ENCODE results near the gene PNPLA8. TPM values are rescaled to one million over a fixed set of nuclear protein-coding genes. Genes with fewer than 3 reads are reported as not detected.
"Not testable (repeated sequence)": the region's sequence is repeated elsewhere in the genome, so short reads cannot be mapped to it uniquely, and the experiment has no call there.

Gene PNPLA8
- total RNA-seq, 1 experiment from 2014 or later: 19.5 TPM

- intact Hi-C loops (cut with micrococcal nuclease): no loop called here
- no peaks in the 10 kb centered on the region for H3K9me3 ChIP-seq (ENCODE audit: low read length)
- no peak for ATAC-seq
- ChIA-PET POLR2A (ENCODE audit: unreplicated experiment) (no interaction called here), CTCF (interaction anchor here (0.7 kb wide), 1 partner anchor 360 kb away, joined by 4 read pairs; no protein-coding TSS in a partner anchor)
- BruUV-seq (replicated peaks): no TSS peak
- no peak overlapping the region for H3K4me2 ChIP-seq (ENCODE audit: low read length)
- no peaks in the 10 kb centered on the region for H3K4me1 ChIP-seq (ENCODE audit: insufficient read depth, low read length)
- H4K20me1 ChIP-seq (ENCODE audit: low read length): no peaks in the 10 kb centered on the region; the same call in 1 of the 2 replicates
- DNase-seq: no peak
- no peak overlapping the region for H2AFZ ChIP-seq (ENCODE audit: low read length)
- 0 out of 2 replicates have a peak, but pooled peaks cover 4% of the 10 kb centered on the region for H3K79me2 ChIP-seq (ENCODE audit: low read length)
- H3K36me3 ChIP-seq (ENCODE audit: low read depth, low read length): peaks cover 12% of the 10 kb centered on the region
- H3K9ac ChIP-seq (ENCODE audit: low read length): no peak overlapping the region
- no peak for TF ChIP-seq EZH2phosphoT487 (IDR thresholded peaks at IDR 0.05; ENCODE audit: borderline replicate concordance, low read length)
- TF ChIP-seq EZH2 (IDR thresholded peaks at IDR 0.05; ENCODE audit: low read length, unreplicated experiment): no peak
- TF ChIP-seq, protein P1, sequence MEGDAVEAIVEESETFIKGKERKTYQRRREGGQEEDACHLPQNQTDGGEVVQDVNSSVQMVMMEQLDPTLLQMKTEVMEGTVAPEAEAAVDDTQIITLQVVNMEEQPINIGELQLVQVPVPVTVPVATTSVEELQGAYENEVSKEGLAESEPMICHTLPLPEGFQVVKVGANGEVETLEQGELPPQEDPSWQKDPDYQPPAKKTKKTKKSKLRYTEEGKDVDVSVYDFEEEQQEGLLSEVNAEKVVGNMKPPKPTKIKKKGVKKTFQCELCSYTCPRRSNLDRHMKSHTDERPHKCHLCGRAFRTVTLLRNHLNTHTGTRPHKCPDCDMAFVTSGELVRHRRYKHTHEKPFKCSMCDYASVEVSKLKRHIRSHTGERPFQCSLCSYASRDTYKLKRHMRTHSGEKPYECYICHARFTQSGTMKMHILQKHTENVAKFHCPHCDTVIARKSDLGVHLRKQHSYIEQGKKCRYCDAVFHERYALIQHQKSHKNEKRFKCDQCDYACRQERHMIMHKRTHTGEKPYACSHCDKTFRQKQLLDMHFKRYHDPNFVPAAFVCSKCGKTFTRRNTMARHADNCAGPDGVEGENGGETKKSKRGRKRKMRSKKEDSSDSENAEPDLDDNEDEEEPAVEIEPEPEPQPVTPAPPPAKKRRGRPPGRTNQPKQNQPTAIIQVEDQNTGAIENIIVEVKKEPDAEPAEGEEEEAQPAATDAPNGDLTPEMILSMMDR (conservative IDR thresholded peaks at IDR 0.05; ENCODE audit: low read depth, low read length): no peak
- no peaks in the 10 kb centered on the region for H3F3A ChIP-seq (ENCODE audit: low read length, unreplicated experiment)
- H3K27me3 ChIP-seq (ENCODE audit: low read length): no peaks in the 10 kb centered on the region
- H3K9me2 ChIP-seq (replicated peaks; ENCODE audit: low read length): no peaks in the 10 kb centered on the region
- no peak overlapping the region for H3K4me3 ChIP-seq (ENCODE audit: low read length)
- no peak overlapping the region for H3K27ac ChIP-seq (ENCODE audit: low read length)
Observed at GRCh38 chr7:108515630-108516029, 10.3 kb downstream of the PNPLA8 start.

DNA sequence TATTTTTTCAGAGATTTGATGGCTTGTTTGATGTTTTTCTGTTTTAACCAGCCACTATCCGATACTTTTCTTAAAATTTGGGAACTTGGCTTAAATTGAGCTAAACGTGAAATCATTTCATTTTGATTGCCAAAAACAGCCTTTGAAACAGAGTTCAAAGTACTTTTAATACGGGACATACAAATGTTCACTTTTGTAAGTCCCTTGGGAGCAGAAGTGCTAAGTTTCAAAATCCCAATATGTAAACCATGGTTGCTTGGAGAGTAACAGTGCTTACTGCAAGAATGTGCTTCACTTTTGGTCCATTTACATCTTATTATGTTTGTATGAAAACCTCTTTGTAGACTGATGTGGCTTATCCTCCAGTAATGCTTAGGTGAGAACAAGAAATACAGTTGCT is 10.9 kb downstream of the PNPLA8 start:
- ChIA-PET POLR2A (ENCODE audit: unreplicated experiment) (no interaction called here), CTCF (interaction anchor here (0.7 kb wide), 1 partner anchor 359 kb away, joined by 4 read pairs; no protein-coding TSS in a partner anchor)
- Histone ChIP-seq H2AFZ (ENCODE audit: low read length) (no peak overlapping the region), H3K27ac (ENCODE audit: low read length) (no peak overlapping the region), H3K79me2 (ENCODE audit: low read length) (0 out of 2 replicates have a peak, but pooled peaks cover under 1% of the 10 kb centered on the region), H3K4me1 (ENCODE audit: insufficient read depth, low read length) (no peaks in the 10 kb centered on the region), H3K4me3 (ENCODE audit: low read length) (no peak overlapping the region), H3K9me3 (ENCODE audit: low read length) (no peaks in the 10 kb centered on the region), H3K4me2 (ENCODE audit: low read length) (no peak overlapping the region), H4K20me1 (ENCODE audit: low read length) (no peaks in the 10 kb centered on the region), H3K9ac (ENCODE audit: low read length) (no peak overlapping the region), H3K9me2 (replicated peaks; ENCODE audit: low read length) (no peaks in the 10 kb centered on the region), H3F3A (ENCODE audit: low read length, unreplicated experiment) (no peaks in the 10 kb centered on the region), H3K36me3 (ENCODE audit: low read depth, low read length) (peaks cover 12% of the 10 kb centered on the region), H3K27me3 (ENCODE audit: low read length) (no peaks in the 10 kb centered on the region)
- TF ChIP-seq EZH2phosphoT487 (IDR thresholded peaks at IDR 0.05; ENCODE audit: borderline replicate concordance, low read length): no peak
- TF ChIP-seq, protein P1 (conservative IDR thresholded peaks at IDR 0.05; ENCODE audit: low read depth, low read length): no peak
- no peak for TF ChIP-seq EZH2 (IDR thresholded peaks at IDR 0.05; ENCODE audit: low read length, unreplicated experiment)
- DNase-seq (no peak), ATAC-seq (no peak)
- intact Hi-C loops (cut with micrococcal nuclease): no loop called here
- BruUV-seq (replicated peaks): no TSS peak

GRCh38 chr7:108511939-108512338 is 14.0 kb downstream of the PNPLA8 start:
- DNase-seq: no peak
- no peaks in the 10 kb centered on the region for H3K4me1 ChIP-seq (ENCODE audit: insufficient read depth, low read length)
- H3K4me2 ChIP-seq (ENCODE audit: low read length): no peak overlapping the region
- ChIA-PET CTCF (no interaction called here), POLR2A (ENCODE audit: unreplicated experiment) (no interaction called here)
- no peaks in the 10 kb centered on the region for H3K9me2 ChIP-seq (replicated peaks; ENCODE audit: low read length)
- no peak overlapping the region for H3K4me3 ChIP-seq (ENCODE audit: low read length)
- ATAC-seq: no peak
- no peaks in the 10 kb centered on the region for H3K79me2 ChIP-seq (ENCODE audit: low read length)
- H3K27me3 ChIP-seq (ENCODE audit: low read length): no peaks in the 10 kb centered on the region
- no peaks in the 10 kb centered on the region for H3F3A ChIP-seq (ENCODE audit: low read length, unreplicated experiment)
- H2AFZ ChIP-seq (ENCODE audit: low read length): no peak overlapping the region
- no peak for TF ChIP-seq EZH2 (IDR thresholded peaks at IDR 0.05; ENCODE audit: low read length, unreplicated experiment)
- TF ChIP-seq, protein P1 (conservative IDR thresholded peaks at IDR 0.05; ENCODE audit: low read depth, low read length): no peak
- TF ChIP-seq EZH2phosphoT487 (IDR thresholded peaks at IDR 0.05; ENCODE audit: borderline replicate concordance, low read length): no peak
- no peaks in the 10 kb centered on the region for H4K20me1 ChIP-seq (ENCODE audit: low read length)
- no TSS peak for BruUV-seq (replicated peaks)
- no peaks in the 10 kb centered on the region for H3K9me3 ChIP-seq (ENCODE audit: low read length)
- H3K27ac ChIP-seq (ENCODE audit: low read length): no peak overlapping the region
- intact Hi-C loops (cut with micrococcal nuclease): no loop called here
- H3K9ac ChIP-seq (ENCODE audit: low read length): no peak overlapping the region
- H3K36me3 ChIP-seq (ENCODE audit: low read depth, low read length): peaks cover 8% of the 10 kb centered on the region; the same call in 1 of the 2 replicates

- ATAC-seq: not testable (repeated sequence)
Observed at GRCh38 chr7:108504576-108504975, 21.4 kb downstream of the PNPLA8 start.

More at GRCh38 chr7:108504576-108504975, 21.4 kb downstream of the PNPLA8 start:
- H3K79me2 ChIP-seq (ENCODE audit: low read length); H4K20me1 ChIP-seq (ENCODE audit: low read length); H3K9ac ChIP-seq (ENCODE audit: low read length); H3K4me2 ChIP-seq (ENCODE audit: low read length); DNase-seq; intact Hi-C loops (cut with micrococcal nuclease); BruUV-seq (replicated peaks); H3K9me2 ChIP-seq (replicated peaks; ENCODE audit: low read length); H3K27me3 ChIP-seq (ENCODE audit: low read length); POLR2A ChIA-PET (ENCODE audit: unreplicated experiment); H3F3A ChIP-seq (ENCODE audit: low read length, unreplicated experiment); CTCF ChIA-PET; H3K4me1 ChIP-seq (ENCODE audit: insufficient read depth, low read length); H3K36me3 ChIP-seq (ENCODE audit: low read depth, low read length); H3K9me3 ChIP-seq (ENCODE audit: low read length); H2AFZ ChIP-seq (ENCODE audit: low read length); H3K27ac ChIP-seq (ENCODE audit: low read length); H3K4me3 ChIP-seq (ENCODE audit: low read length): not testable (repeated sequence)
